ENCODE measurements around the gene AS3MT.

DNA sequence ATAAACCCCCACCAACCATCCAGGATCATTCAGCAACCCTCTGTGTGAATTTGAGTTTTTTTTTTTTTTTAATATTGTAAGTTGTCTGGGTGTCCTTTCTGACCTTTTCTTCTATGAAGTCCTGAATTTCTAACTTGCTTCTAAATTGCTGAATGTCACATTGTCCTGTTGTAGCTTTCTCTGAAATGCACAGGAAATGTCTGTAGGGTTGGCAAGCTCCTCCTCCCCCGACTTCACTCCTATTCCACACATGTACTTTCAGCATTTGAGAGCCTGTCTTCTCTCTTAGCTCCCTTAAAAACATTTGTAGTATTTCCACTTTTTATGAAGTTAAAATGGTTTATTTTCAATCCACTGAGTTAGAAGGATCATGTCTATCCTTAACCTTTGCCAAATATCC is 45.5 kb downstream of the AS3MT start:
- TF ChIP-seq, protein P1, sequence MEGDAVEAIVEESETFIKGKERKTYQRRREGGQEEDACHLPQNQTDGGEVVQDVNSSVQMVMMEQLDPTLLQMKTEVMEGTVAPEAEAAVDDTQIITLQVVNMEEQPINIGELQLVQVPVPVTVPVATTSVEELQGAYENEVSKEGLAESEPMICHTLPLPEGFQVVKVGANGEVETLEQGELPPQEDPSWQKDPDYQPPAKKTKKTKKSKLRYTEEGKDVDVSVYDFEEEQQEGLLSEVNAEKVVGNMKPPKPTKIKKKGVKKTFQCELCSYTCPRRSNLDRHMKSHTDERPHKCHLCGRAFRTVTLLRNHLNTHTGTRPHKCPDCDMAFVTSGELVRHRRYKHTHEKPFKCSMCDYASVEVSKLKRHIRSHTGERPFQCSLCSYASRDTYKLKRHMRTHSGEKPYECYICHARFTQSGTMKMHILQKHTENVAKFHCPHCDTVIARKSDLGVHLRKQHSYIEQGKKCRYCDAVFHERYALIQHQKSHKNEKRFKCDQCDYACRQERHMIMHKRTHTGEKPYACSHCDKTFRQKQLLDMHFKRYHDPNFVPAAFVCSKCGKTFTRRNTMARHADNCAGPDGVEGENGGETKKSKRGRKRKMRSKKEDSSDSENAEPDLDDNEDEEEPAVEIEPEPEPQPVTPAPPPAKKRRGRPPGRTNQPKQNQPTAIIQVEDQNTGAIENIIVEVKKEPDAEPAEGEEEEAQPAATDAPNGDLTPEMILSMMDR (optimal IDR thresholded peaks at IDR 0.05 in 1 of 3, IDR thresholded peaks at IDR 0.05 in 1 of 3, conservative IDR thresholded peaks at IDR 0.05 in 1 of 3; ENCODE audit: extremely low read depth in 1 of 3, insufficient read depth in 2 of 3, low read length in 3 of 3), result no peak
- TF ChIP-seq EZH2 (IDR thresholded peaks at IDR 0.05; ENCODE audit: low read length), result no peak

All from keratinocyte (primary cell).